Measurements from ENCODE around the gene SECISBP2L. TPM values are rescaled to one million over a fixed set of nuclear protein-coding genes. Genes with fewer than 3 reads are reported as not detected.

SECISBP2L gene
- 95.1 TPM for total RNA-seq

GRCh38 chr15:49046220-49047102, at the start of gene SECISBP2L:
Gene SECISBP2L (minus strand): TSS chr15:49046446. CDS start chr15:49046299, 147 bp downstream.

GRCh38 chr15:48963524-48964113, 82.6 kb downstream of the SECISBP2L start, which contains the start of gene SHC4:
Gene SHC4 (minus strand): TSS chr15:48963919. CDS start chr15:48963015, 904 bp downstream.

Other genes starting within 250 kb of the SECISBP2L start
- 7.9 TPM for gene CEP152, start 235.4 kb downstream of the SECISBP2L start, total RNA-seq
- gene EID1, start 168.3 kb downstream of the SECISBP2L start, total RNA-seq, result 310 TPM
- gene SHC4, start 82.5 kb downstream of the SECISBP2L start, total RNA-seq, result 4.3 TPM
- 91.7 TPM for gene COPS2, start 109.2 kb upstream of the SECISBP2L start, total RNA-seq
- gene GALK2, start 123.8 kb upstream of the SECISBP2L start, total RNA-seq, result 55.7 TPM

All from camera-type eye (tissue), 1 donor.